ENCODE measurements around the gene OSBP2.

OSBP2 gene

GRCh38 chr22:30882974-30883533, 188.4 kb downstream of the OSBP2 start:
- DNase-seq (ENCODE audit: low read depth): no peak
- H3K4me3 ChIP-seq (ENCODE audit: control insufficient read depth, low read depth, low read length): no peak overlapping the region
- TF ChIP-seq CTCF (IDR thresholded peaks at IDR 0.05; ENCODE audit: control insufficient read depth, insufficient read depth, low read depth, low read length, missing control alignments): no peak

- no peak for DNase-seq (ENCODE audit: low read depth)
- TF ChIP-seq CTCF (IDR thresholded peaks at IDR 0.05; ENCODE audit: control insufficient read depth, insufficient read depth, low read depth, low read length, missing control alignments): no peak
- no peak overlapping the region for H3K4me3 ChIP-seq (ENCODE audit: control insufficient read depth, low read depth, low read length)
These were observed 189.0 kb downstream of the OSBP2 start for GRCh38 chr22:30883586-30884145.

- TF ChIP-seq CTCF (IDR thresholded peaks at IDR 0.05; ENCODE audit: control insufficient read depth, insufficient read depth, low read depth, low read length, missing control alignments): no peak
- no peak overlapping the region for H3K4me3 ChIP-seq (ENCODE audit: control insufficient read depth, low read depth, low read length)
- DNase-seq (ENCODE audit: low read depth): no peak
These were observed 189.7 kb downstream of the OSBP2 start for GRCh38 chr22:30884211-30885000.

- DNase-seq (ENCODE audit: low read depth): no peak
- no peak for TF ChIP-seq CTCF (IDR thresholded peaks at IDR 0.05; ENCODE audit: control insufficient read depth, insufficient read depth, low read depth, low read length, missing control alignments)
- H3K4me3 ChIP-seq (ENCODE audit: control insufficient read depth, low read depth, low read length): no peak overlapping the region
These were observed 190.3 kb downstream of the OSBP2 start for GRCh38 chr22:30885001-30885366.

- no peak for TF ChIP-seq CTCF (IDR thresholded peaks at IDR 0.05; ENCODE audit: control insufficient read depth, insufficient read depth, low read depth, low read length, missing control alignments)
- DNase-seq (ENCODE audit: low read depth): no peak
- no peak overlapping the region for H3K4me3 ChIP-seq (ENCODE audit: control insufficient read depth, low read depth, low read length)
These were observed 190.9 kb downstream of the OSBP2 start for GRCh38 chr22:30885591-30885990.

- DNase-seq (ENCODE audit: low read depth): no peak
- no peak for TF ChIP-seq CTCF (IDR thresholded peaks at IDR 0.05; ENCODE audit: control insufficient read depth, insufficient read depth, low read depth, low read length, missing control alignments)
- no peak overlapping the region for H3K4me3 ChIP-seq (ENCODE audit: control insufficient read depth, low read depth, low read length)
These were observed 192.8 kb downstream of the OSBP2 start for GRCh38 chr22:30887453-30887852.
